ENCODE results near the gene PDE11A.

DNA sequence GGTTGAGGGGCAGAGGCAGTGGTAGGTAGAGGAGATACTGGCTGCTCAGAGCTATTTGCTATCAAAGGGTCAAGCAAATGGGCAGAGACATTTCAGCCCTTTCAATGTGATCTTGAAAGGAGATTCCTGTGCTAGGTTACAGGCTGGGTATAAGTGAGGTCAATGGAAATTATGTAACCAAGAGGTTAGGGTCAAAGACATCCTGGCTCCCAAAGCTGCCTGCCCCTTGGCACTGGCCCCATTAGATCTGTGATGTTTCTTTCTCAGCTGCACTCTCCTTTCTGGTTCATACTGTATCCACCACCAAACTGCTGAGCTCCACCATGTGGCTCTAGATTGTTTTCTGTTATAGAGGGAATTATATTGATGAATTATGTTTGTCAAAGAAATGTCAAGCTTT lies 479.6 kb downstream of the PDE11A start:
- TF ChIP-seq, protein P1, sequence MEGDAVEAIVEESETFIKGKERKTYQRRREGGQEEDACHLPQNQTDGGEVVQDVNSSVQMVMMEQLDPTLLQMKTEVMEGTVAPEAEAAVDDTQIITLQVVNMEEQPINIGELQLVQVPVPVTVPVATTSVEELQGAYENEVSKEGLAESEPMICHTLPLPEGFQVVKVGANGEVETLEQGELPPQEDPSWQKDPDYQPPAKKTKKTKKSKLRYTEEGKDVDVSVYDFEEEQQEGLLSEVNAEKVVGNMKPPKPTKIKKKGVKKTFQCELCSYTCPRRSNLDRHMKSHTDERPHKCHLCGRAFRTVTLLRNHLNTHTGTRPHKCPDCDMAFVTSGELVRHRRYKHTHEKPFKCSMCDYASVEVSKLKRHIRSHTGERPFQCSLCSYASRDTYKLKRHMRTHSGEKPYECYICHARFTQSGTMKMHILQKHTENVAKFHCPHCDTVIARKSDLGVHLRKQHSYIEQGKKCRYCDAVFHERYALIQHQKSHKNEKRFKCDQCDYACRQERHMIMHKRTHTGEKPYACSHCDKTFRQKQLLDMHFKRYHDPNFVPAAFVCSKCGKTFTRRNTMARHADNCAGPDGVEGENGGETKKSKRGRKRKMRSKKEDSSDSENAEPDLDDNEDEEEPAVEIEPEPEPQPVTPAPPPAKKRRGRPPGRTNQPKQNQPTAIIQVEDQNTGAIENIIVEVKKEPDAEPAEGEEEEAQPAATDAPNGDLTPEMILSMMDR (IDR thresholded peaks at IDR 0.05 in 8 of 11, conservative IDR thresholded peaks at IDR 0.05 in 3 of 11) = no peak
- TF ChIP-seq POLR2A (IDR thresholded peaks at IDR 0.05) = no peak
